Central memory CD8-positive, alpha-beta T cell (primary cell): ENCODE measurements around the gene LATS2.

Source experiments
- ATAC-seq: fragments of 150-1000 bp; cut with Tn5 transposase; replicated peaks from 2 replicates; pipeline ENCODE4 v1.10.0; 2022; ENCODE audit warnings: mild to moderate bottlenecking, moderate FRiP score, moderate number of reproducible peaks; ENCODE audit not compliant: poor library complexity, severe bottlenecking; ENCODE audit errors: extremely low read depth
- DNase-seq, 2 donors: peaks; one replicate each; pipeline ENCODE4 v3.0.0; 2021; ENCODE audit warnings: low spot score in 2 of 2
- H3K27ac Mint-ChIP-seq: one replicate; pipeline ENCODE4 v1.8.0; 2022; ENCODE audit warnings: low read depth, mild to moderate bottlenecking, moderate library complexity, mixed read lengths
- H3K27me3 Mint-ChIP-seq: one replicate; pipeline ENCODE4 v1.8.0; 2022; ENCODE audit warnings: mixed read lengths
- H3K36me3 Mint-ChIP-seq: one replicate; pipeline ENCODE4 v1.8.0; 2022; ENCODE audit warnings: mild to moderate bottlenecking, moderate library complexity, mixed read lengths; ENCODE audit not compliant: insufficient read depth
- H3K4me1 Mint-ChIP-seq: one replicate; pipeline ENCODE4 v1.8.0; 2022; ENCODE audit warnings: mixed read lengths
- H3K4me3 Mint-ChIP-seq: one replicate; pipeline ENCODE4 v1.8.0; 2022; ENCODE audit warnings: mild to moderate bottlenecking, moderate library complexity, mixed read lengths
- H3K9me3 Mint-ChIP-seq: one replicate; pipeline ENCODE4 v1.8.0; 2022; ENCODE audit warnings: mixed read lengths

LATS2 gene

DNA sequence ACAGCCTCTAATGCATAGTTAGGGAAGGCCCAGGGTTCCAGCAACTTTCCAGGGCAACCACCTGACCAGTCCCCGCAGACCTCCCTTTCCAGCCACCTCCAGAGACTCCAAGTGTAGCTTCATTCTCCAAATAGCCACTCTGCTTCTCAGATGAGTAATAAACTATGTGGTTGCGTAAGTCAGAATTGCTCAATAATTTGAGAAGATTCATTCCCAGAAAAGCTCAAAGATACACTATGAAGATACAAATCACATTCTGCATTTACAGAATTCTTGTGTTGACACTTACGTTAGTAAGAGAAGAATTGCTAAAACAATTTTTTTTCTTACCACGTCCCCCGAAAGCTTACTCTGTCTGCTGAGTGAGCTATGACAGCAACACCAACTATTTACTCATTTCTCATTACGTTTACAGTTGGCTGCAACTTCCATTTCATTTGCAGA, 8.2 kb upstream of the LATS2 start:
- Mint-ChIP-seq H3K9me3 (no peaks in the 10 kb centered on the region), H3K27me3 (peaks cover 9% of the 10 kb centered on the region), H3K27ac (no peak overlapping the region), H3K36me3 (no peaks in the 10 kb centered on the region), H3K4me1 (peaks cover 8% of the 10 kb centered on the region), H3K4me3 (no peak overlapping the region)
- DNase-seq (no peak), ATAC-seq (no peak)

DNA sequence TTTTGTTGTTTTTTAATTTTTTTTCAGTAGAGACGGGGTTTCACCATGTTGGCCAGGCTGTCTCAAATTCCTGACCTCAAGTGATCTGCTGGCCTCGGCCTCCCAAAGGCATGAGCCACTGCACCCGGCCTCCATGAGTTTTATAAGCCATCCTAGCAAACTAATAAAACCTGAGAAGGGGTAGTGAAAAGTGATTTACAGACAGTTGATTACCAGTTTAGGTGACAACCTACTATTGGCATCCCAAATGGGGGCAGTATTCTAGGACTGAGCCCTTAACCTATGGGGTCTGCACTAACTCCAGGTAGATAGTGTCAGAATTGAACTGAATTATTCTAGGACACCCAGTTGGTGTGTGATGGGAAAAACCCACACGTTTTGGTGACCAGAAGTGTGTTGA, 6.5 kb upstream of the LATS2 start:
- no peaks in the 10 kb centered on the region for H3K4me1 Mint-ChIP-seq
- no peak overlapping the region for H3K4me3 Mint-ChIP-seq
- H3K27ac Mint-ChIP-seq: no peak overlapping the region
- ATAC-seq: no peak
- H3K27me3 Mint-ChIP-seq: peaks cover 9% of the 10 kb centered on the region
- DNase-seq: no peak
- no peaks in the 10 kb centered on the region for H3K36me3 Mint-ChIP-seq
- H3K9me3 Mint-ChIP-seq: no peaks in the 10 kb centered on the region

DNA sequence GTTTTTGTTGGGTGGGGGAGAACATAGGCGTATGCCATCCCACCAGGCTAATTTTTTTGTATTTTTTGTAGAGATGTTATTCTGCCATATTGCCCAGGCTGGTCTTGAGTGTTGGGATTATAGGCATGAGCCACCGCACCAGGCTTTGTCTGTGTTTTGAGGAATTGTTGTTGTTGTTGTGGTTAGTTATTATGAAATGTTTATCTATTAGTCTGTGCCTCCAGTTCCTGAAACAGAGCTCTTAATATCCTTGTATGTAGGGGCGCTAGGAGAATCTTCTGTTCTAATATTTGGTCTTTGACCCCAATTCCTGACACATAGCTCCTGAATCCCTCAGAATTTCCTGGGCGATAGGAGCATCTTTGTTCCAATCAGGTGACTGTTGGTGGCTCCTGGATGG, 5.6 kb upstream of the LATS2 start:
- no peak overlapping the region for H3K4me3 Mint-ChIP-seq
- H3K36me3 Mint-ChIP-seq: no peaks in the 10 kb centered on the region
- ATAC-seq: no peak
- no peak overlapping the region for H3K27ac Mint-ChIP-seq
- peaks cover 18% of the 10 kb centered on the region for H3K27me3 Mint-ChIP-seq
- DNase-seq: no peak
- no peaks in the 10 kb centered on the region for H3K9me3 Mint-ChIP-seq
- peaks cover under 1% of the 10 kb centered on the region for H3K4me1 Mint-ChIP-seq

GRCh38 chr13:21065686-21066085, 4.3 kb upstream of the LATS2 start:
- no peak overlapping the region for H3K27ac Mint-ChIP-seq
- ATAC-seq: no peak

GRCh38 chr13:21063031-21063430, 1.6 kb upstream of the LATS2 start:
- peaks cover 6% of the 10 kb centered on the region for H3K36me3 Mint-ChIP-seq
- DNase-seq: no peak
- no peak overlapping the region for H3K4me3 Mint-ChIP-seq
- peaks cover 6% of the 10 kb centered on the region for H3K4me1 Mint-ChIP-seq
- no peak for ATAC-seq
- no peak overlapping the region for H3K27ac Mint-ChIP-seq
- H3K27me3 Mint-ChIP-seq: peaks cover 25% of the 10 kb centered on the region
- no peaks in the 10 kb centered on the region for H3K9me3 Mint-ChIP-seq

More at GRCh38 chr13:21065686-21066085, 4.3 kb upstream of the LATS2 start:
- no peaks in the 10 kb centered on the region for H3K36me3 Mint-ChIP-seq
- no peak for DNase-seq
- no peaks in the 10 kb centered on the region for H3K9me3 Mint-ChIP-seq
- H3K4me1 Mint-ChIP-seq: peaks cover 6% of the 10 kb centered on the region
- no peak overlapping the region for H3K4me3 Mint-ChIP-seq
- peaks cover 25% of the 10 kb centered on the region for H3K27me3 Mint-ChIP-seq

- H3K4me3 Mint-ChIP-seq: peak overlapping the region; percentile 64
- ATAC-seq (peak; percentile 22), DNase-seq (no peak)
- H3K27me3 Mint-ChIP-seq: peaks cover 25% of the 10 kb centered on the region
- peaks cover 6% of the 10 kb centered on the region for H3K36me3 Mint-ChIP-seq
- H3K27ac Mint-ChIP-seq: no peak overlapping the region
- no peaks in the 10 kb centered on the region for H3K9me3 Mint-ChIP-seq
- peaks cover 6% of the 10 kb centered on the region for H3K4me1 Mint-ChIP-seq
Observed at GRCh38 chr13:21060338-21061028, 903 bp downstream of the LATS2 start.

DNA sequence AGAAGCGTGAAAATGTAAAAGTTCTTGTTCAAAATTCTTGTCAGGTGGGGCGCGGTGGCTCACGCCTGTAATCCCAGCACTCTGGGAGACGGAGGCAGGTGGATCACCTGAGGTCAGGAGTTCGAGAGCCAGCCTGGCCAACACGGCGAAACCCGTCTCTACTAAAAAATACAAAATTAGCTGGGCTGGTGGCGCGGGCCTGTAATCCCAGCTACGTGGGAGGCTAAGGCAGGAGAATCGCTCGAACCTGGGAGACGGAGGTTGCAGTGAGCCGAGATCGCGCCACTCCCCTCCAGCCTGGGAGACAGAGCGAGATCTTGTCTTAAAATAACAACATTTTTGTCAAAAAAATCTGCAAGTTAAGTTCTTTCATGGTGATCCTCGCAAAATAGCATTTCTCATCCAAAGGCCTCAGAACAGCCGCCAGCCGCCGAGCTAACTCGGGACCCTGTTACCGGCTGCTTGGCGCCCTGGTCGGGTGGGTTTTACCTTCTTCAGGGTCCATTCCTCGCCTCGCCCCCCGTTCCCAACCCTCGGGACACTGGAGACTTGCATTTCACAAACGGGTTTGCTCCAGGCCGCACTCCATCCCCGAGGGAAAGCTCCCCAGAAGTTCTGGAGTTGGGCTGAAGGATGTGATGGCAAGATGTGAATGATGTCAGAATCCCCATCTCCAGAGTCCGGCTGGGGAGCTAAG, 1.6 kb downstream of the LATS2 start:
- Mint-ChIP-seq H3K27ac (no peak overlapping the region), H3K4me1 (peaks cover 6% of the 10 kb centered on the region), H3K9me3 (no peaks in the 10 kb centered on the region), H3K36me3 (peaks cover 6% of the 10 kb centered on the region), H3K4me3 (peak overlapping the region; percentile 64), H3K27me3 (peaks cover 25% of the 10 kb centered on the region)
- ATAC-seq: no peak
- no peak for DNase-seq

DNA sequence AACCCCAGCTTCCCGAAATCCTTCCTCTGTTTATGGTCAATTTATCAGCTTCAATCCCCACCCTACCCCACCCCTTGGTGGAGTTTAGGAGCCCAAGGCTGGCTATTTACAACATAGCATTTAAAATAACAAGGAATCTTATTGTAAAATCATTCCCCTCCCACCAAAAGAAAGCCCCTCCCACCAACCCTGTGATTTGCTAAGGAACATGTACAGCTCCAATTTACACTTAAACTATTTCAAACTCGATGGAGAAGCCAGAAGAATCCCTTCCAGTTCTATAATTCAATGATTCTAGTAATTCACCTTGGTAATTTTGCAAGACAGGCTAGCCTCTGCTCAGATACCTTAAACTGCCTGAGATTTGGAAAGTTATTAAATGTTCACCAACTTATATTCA, 3.0 kb downstream of the LATS2 start:
- H3K4me3 Mint-ChIP-seq: no peak overlapping the region
- DNase-seq: no peak

GRCh38 chr13:21055511-21056045, 5.8 kb downstream of the LATS2 start:
- no peak for ATAC-seq
- no peak overlapping the region for H3K27ac Mint-ChIP-seq
- H3K4me3 Mint-ChIP-seq: no peak overlapping the region
- peaks cover 5% of the 10 kb centered on the region for H3K4me1 Mint-ChIP-seq
- H3K36me3 Mint-ChIP-seq: peaks cover 6% of the 10 kb centered on the region
- H3K9me3 Mint-ChIP-seq: no peaks in the 10 kb centered on the region
- H3K27me3 Mint-ChIP-seq: no peaks in the 10 kb centered on the region
- DNase-seq: no peak

More for the DNA sequence above, 3.0 kb downstream of the LATS2 start:
- Mint-ChIP-seq H3K27me3 (peaks cover 21% of the 10 kb centered on the region), H3K4me1 (peaks cover 8% of the 10 kb centered on the region), H3K9me3 (no peaks in the 10 kb centered on the region), H3K27ac (no peak overlapping the region), H3K36me3 (peaks cover 6% of the 10 kb centered on the region)
- ATAC-seq: no peak

GRCh38 chr13:21055016-21055415, 6.4 kb downstream of the LATS2 start:
- no peak for DNase-seq
- Mint-ChIP-seq H3K27ac (no peak overlapping the region), H3K4me1 (peaks cover 5% of the 10 kb centered on the region), H3K36me3 (peaks cover 5% of the 10 kb centered on the region), H3K4me3 (no peak overlapping the region), H3K9me3 (no peaks in the 10 kb centered on the region), H3K27me3 (no peaks in the 10 kb centered on the region)
- ATAC-seq: no peak

GRCh38 chr13:21054313-21054712, 7.1 kb downstream of the LATS2 start:
- Mint-ChIP-seq H3K27ac (no peak overlapping the region), H3K4me3 (no peak overlapping the region), H3K36me3 (peaks cover 2% of the 10 kb centered on the region), H3K27me3 (no peaks in the 10 kb centered on the region), H3K9me3 (no peaks in the 10 kb centered on the region), H3K4me1 (peaks cover 5% of the 10 kb centered on the region)
- DNase-seq (no peak), ATAC-seq (no peak)

DNA sequence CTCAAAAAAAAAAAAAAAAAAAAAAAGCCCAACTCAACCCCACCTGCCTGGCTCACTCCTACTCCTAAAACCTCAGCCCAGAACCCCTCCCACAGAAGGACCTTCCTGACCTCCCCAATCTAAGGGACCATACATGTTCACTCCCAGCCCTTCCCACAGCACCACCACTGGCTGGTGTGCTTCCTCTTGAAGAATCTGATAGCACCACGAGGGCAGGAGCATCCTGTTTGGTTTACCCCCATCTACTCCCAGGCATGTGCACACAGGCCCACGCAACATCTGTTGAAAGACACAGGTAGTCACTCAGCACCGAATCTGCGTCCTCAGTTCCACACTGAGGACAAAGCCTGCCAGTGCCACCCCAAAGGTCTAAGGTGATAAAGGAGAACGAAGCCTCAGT, 8.2 kb downstream of the LATS2 start:
- Mint-ChIP-seq H3K27me3 (no peaks in the 10 kb centered on the region), H3K36me3 (no peaks in the 10 kb centered on the region), H3K4me3 (no peak overlapping the region), H3K9me3 (no peaks in the 10 kb centered on the region), H3K27ac (no peak overlapping the region), H3K4me1 (peaks cover 5% of the 10 kb centered on the region)
- no peak for ATAC-seq
- DNase-seq: no peak

DNA sequence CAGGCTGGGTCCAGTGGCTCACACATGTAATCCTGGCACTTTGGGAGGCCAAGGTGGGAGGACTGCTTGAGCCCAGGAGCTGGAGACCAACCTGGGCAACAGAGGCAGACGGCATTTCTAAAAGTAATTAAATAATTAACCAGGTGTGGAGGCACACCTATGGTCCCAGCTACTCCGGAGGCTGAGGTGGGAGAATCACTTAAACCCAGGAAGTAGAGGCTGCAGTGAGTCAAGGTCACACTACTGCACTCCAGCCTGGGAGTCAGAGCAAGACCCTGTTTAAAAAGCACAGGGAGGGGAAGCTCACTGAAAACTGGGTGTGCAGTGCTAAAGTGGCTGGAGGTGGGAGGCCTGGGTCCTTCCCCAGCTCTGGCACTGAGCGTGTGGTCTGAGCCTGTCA, 9.7 kb downstream of the LATS2 start:
- Mint-ChIP-seq H3K4me1 (peaks cover 5% of the 10 kb centered on the region), H3K27ac (no peak overlapping the region), H3K36me3 (no peaks in the 10 kb centered on the region), H3K27me3 (no peaks in the 10 kb centered on the region), H3K9me3 (no peaks in the 10 kb centered on the region), H3K4me3 (no peak overlapping the region)
- DNase-seq: no peak
- no peak for ATAC-seq
